HG03565 (cell line): ENCODE results near the gene LFNG.
"Not testable (repeated sequence)": the region's sequence is repeated elsewhere in the genome, so short reads cannot be mapped to it uniquely, and the experiment has no call there.

Source experiments
- ATAC-seq: cut with Tn5 transposase; IDR thresholded peaks from one replicate; pipeline ENCODE4 v1.9.1; 2021; ENCODE audit warnings: mild to moderate bottlenecking, moderate library complexity; ENCODE audit not compliant: unreplicated experiment

The LFNG gene

GRCh38 chr7:2542916-2543871 lies 23.6 kb downstream of the LFNG start:
- no peak for ATAC-seq

GRCh38 chr7:2544541-2545188 lies 25.1 kb downstream of the LFNG start:
- no peak for ATAC-seq

GRCh38 chr7:2545746-2546425 lies 26.3 kb downstream of the LFNG start:
- no peak for ATAC-seq

- no peak for ATAC-seq
Observed at GRCh38 chr7:2546776-2547586, 27.4 kb downstream of the LFNG start.

GRCh38 chr7:2551418-2551817 lies 31.8 kb downstream of the LFNG start:
- no peak for ATAC-seq

- ATAC-seq, result no peak
Observed at GRCh38 chr7:2553108-2553507, 33.5 kb downstream of the LFNG start.

- no peak for ATAC-seq
Observed at GRCh38 chr7:2553831-2554581, 34.4 kb downstream of the LFNG start.

GRCh38 chr7:2554661-2555111 lies 35.1 kb downstream of the LFNG start:
- ATAC-seq, result no peak

GRCh38 chr7:2555121-2556052 lies 35.8 kb downstream of the LFNG start, which contains the start of gene BRAT1:
BRAT1 (minus strand) TSS chr7:2555524; CDS start chr7:2554431, 1,093 bp downstream.
- peak; percentile 40 for ATAC-seq

- peak; percentile 42 for ATAC-seq
Observed at GRCh38 chr7:2558629-2559282, 39.2 kb downstream of the LFNG start, which contains the start of gene IQCE. IQCE (plus strand) TSS chr7:2558979; CDS start chr7:2559182, 203 bp downstream.

GRCh38 chr7:2559283-2559950 lies 39.8 kb downstream of the LFNG start:
- ATAC-seq, result peak; percentile 14

- ATAC-seq, result not testable (repeated sequence)
Observed at GRCh38 chr7:2563955-2564354, 44.4 kb downstream of the LFNG start.

- ATAC-seq, result no peak
Observed at GRCh38 chr7:2564970-2565540, 45.5 kb downstream of the LFNG start.

GRCh38 chr7:2566348-2566889 lies 46.8 kb downstream of the LFNG start:
- peak; percentile 27 for ATAC-seq

- ATAC-seq, result peak; percentile 80
Observed at GRCh38 chr7:2566890-2567678, 47.5 kb downstream of the LFNG start.

GRCh38 chr7:2567679-2568278 lies 48.2 kb downstream of the LFNG start:
- ATAC-seq, result no peak
